C4-2B (cell line): ENCODE data around the gene AMDHD1.

Experiments used
- ZFX ChIP-seq: fragments of 450-650 bp; IDR thresholded peaks from 2 replicates; pipeline ENCODE4 v1.6.1; 2017
- TF ChIP-seq, protein P1 (sequence below): fragments of 450-650 bp; conservative IDR thresholded peaks from 2 replicates; pipeline ENCODE4 v1.5.1; 2017; ENCODE audit warnings: mild to moderate bottlenecking

DNA sequence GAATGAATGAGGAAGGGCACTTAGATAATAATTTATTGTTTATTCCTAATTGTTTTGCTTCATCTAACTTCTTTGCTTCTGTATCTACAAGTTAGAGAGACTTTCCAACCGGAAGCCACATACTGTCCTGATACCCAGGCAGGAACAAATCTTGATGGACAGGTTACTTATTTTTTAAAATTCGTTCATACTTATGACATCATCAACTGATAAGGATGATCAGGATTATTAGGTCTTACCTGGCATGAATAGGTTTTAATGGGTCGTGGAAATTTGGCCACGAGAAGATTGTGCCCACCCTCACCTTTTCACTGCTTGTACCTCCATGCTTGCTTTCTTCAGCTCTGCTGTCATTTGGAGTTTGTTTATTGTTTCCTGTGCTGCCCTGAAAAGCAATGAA lies 45.0 kb upstream of the AMDHD1 start:
- TF ChIP-seq, protein P1, sequence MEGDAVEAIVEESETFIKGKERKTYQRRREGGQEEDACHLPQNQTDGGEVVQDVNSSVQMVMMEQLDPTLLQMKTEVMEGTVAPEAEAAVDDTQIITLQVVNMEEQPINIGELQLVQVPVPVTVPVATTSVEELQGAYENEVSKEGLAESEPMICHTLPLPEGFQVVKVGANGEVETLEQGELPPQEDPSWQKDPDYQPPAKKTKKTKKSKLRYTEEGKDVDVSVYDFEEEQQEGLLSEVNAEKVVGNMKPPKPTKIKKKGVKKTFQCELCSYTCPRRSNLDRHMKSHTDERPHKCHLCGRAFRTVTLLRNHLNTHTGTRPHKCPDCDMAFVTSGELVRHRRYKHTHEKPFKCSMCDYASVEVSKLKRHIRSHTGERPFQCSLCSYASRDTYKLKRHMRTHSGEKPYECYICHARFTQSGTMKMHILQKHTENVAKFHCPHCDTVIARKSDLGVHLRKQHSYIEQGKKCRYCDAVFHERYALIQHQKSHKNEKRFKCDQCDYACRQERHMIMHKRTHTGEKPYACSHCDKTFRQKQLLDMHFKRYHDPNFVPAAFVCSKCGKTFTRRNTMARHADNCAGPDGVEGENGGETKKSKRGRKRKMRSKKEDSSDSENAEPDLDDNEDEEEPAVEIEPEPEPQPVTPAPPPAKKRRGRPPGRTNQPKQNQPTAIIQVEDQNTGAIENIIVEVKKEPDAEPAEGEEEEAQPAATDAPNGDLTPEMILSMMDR, result no peak
- no peak for TF ChIP-seq ZFX
